HL-60 (cell line): ENCODE data around the gene RPGRIP1.
"Not testable (repeated sequence)": the region's sequence is repeated elsewhere in the genome, so short reads cannot be mapped to it uniquely, and the experiment has no call there.

Experiments
- DNase-seq, 2 experiments: peaks; one replicate each; pipeline ENCODE4 v3.0.0-alpha.2; 2010 to 2020; ENCODE audit warnings: low read depth in 1 of 2, low spot score in 1 of 2
- H3K27ac ChIP-seq: fragments of 250-450 bp; sonication (Bioruptor Pico); replicated peaks from 2 replicates; pipeline ENCODE4 v1.5.1; 2020; ENCODE audit warnings: mild to moderate bottlenecking, moderate library complexity
- H3K27me3 ChIP-seq: fragments of 250-450 bp; sonication (Bioruptor Pico); 2 replicates; pipeline ENCODE4 v1.5.1; 2021; ENCODE audit warnings: mild to moderate bottlenecking, moderate library complexity; ENCODE audit not compliant: insufficient read depth, poor library complexity, severe bottlenecking
- H3K4me3 ChIP-seq: replicated peaks from 2 replicates; pipeline ENCODE4 v1.5.1; 2011; ENCODE audit warnings: mild to moderate bottlenecking, control low read depth, low read length; ENCODE audit not compliant: insufficient read depth
- CTCF ChIP-seq: IDR thresholded peaks from one replicate; pipeline ENCODE4 v1.5.1; 2011; ENCODE audit warnings: low read length, control low read depth, inconsistent platforms; ENCODE audit not compliant: insufficient read depth
- GABPA ChIP-seq: IDR thresholded peaks from 2 replicates; pipeline ENCODE4 v1.6.1; 2012; ENCODE audit warnings: low read depth
- POLR2AphosphoS5 ChIP-seq: IDR thresholded peaks from 2 replicates; pipeline ENCODE4 v1.6.1; 2012; ENCODE audit warnings: low read depth
- REST ChIP-seq: IDR thresholded peaks from 2 replicates; pipeline ENCODE4 v1.6.1; 2012; ENCODE audit warnings: low read depth; ENCODE audit not compliant: insufficient replicate concordance
- SPI1 ChIP-seq: IDR thresholded peaks from 2 replicates; pipeline ENCODE4 v1.6.1; 2012; ENCODE audit warnings: low read depth, mild to moderate bottlenecking, borderline replicate concordance

RPGRIP1 gene

GRCh38 chr14:21268617-21269251 is 11.1 kb upstream of the RPGRIP1 start:
- Histone ChIP-seq H3K27ac (peak overlapping the region; percentile 94), H3K4me3 (peak overlapping the region; percentile 74), H3K27me3 (no peaks in the 10 kb centered on the region)
- DNase-seq, result peak in 1 of 2 experiments; percentile 45
- TF ChIP-seq SPI1, result no peak
- TF ChIP-seq GABPA, result no peak
- TF ChIP-seq CTCF, result no peak
- TF ChIP-seq POLR2AphosphoS5, result no peak

DNA sequence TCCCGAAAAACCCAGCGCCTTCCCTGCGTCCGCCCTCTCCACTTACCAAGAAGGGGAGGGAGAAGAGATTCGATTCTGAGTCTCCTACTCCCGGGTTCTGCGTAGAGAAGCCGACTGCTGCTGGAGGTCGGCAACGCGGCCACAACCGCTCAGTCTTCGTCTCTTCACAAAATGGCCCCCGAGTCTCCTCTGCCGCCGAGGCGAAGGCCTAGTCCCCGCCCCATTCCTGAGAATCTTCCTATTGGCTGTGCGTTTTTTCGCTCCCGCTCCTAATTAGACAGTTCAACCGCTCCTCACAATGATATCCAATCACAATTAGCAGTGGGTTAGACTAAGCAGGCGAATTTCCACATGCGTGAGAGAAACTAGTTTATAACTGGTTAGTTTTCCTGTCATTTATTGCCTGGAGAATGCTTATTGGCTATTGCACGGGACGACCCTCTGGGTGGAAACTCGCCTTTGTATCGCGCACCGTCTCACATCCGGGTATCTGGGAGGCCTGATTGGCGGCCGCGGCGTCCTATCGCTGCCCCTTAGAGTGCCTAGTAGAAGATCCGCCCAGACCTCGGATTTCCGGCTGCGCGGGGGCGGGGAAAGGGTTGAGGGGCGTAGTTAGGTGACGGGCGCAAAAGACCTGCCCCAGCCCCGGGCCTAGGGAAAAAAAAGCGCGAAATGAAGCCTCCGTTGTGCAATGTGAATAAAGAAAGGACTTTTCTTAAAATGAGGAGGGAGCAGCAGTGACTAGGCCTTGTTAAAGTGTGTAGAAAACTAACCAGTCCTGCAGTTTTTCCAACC is 10.4 kb upstream of the RPGRIP1 start, which contains the start of gene HNRNPC:
Gene HNRNPC, minus strand, starts transcription at position 191 of the 795 bp plus-strand sequence. CDS start 35,249 bp downstream, outside the sequence.
- Histone ChIP-seq H3K27me3 (no peaks in the 10 kb centered on the region), H3K27ac (peak within 1 kb of the TSS; percentile 94), H3K4me3 (peak within 1 kb of the TSS; percentile 74)
- TF ChIP-seq POLR2AphosphoS5 (peak; percentile 95), REST (peak; percentile 76), CTCF (no peak), GABPA (peak; percentile 88), SPI1 (no peak)
- DNase-seq, result peak; percentile 99 to 100

DNA sequence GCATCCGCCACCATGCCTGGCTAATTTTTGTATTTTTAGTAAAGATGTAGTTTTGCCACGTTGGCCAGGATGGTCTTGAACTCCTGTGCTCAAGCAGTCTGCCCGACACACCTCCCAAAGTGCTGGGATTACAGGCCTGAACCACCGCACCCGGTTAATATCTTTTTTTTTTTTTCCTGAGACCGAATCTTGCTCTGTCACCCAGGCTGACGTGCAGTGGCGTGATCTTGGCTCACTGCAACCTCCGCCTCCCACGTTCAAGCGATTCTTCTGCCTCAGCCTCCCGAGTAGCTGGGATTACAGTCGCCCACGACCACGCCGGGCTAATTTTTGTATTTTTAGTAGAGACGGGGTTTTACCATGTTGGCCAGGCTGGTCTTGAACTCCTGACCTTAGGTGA is 7.2 kb upstream of the RPGRIP1 start:
- DNase-seq, H3K27ac ChIP-seq: not testable (repeated sequence)

GRCh38 chr14:21275261-21275858 is 4.5 kb upstream of the RPGRIP1 start:
- no peak overlapping the region for H3K27ac ChIP-seq

More for the DNA sequence above, 7.2 kb upstream of the RPGRIP1 start:
- not testable (repeated sequence) for H3K27me3 ChIP-seq, H3K4me3 ChIP-seq

More at GRCh38 chr14:21275261-21275858, 4.5 kb upstream of the RPGRIP1 start:
- Histone ChIP-seq H3K27me3 (no peaks in the 10 kb centered on the region), H3K4me3 (no peak overlapping the region)
- no peak for DNase-seq
- TF ChIP-seq SPI1, result no peak
- TF ChIP-seq REST, result no peak
- TF ChIP-seq GABPA, result no peak
- no peak for TF ChIP-seq CTCF
- no peak for TF ChIP-seq POLR2AphosphoS5
